T-helper 2 cell treated with Interferon-gamma antibody and Interleukin-4, amounts not matched to agents 5 μg/mL and 100 μg/mL, for 36 hours (primary cell): ENCODE data around the gene SLC1A2.

ENCODE experiments used
- DNase-seq: peaks from one replicate; pipeline ENCODE4 v3.0.0; 2021; ENCODE audit warnings: low spot score
- H3K27ac Mint-ChIP-seq: one replicate; pipeline ENCODE4 v1.8.0; 2021; ENCODE audit warnings: mild to moderate bottlenecking, mixed read lengths
- H3K27me3 Mint-ChIP-seq: one replicate; pipeline ENCODE4 v1.8.0; 2021; ENCODE audit warnings: low read depth, mixed read lengths
- H3K36me3 Mint-ChIP-seq: one replicate; pipeline ENCODE4 v1.8.0; 2021; ENCODE audit warnings: low read depth, mixed read lengths
- H3K4me1 Mint-ChIP-seq: one replicate; pipeline ENCODE4 v1.8.0; 2021; ENCODE audit warnings: low read depth, mixed read lengths
- H3K4me3 Mint-ChIP-seq: one replicate; pipeline ENCODE4 v1.8.0; 2022; ENCODE audit warnings: mild to moderate bottlenecking, moderate library complexity, mixed read lengths
- H3K9me3 Mint-ChIP-seq: one replicate; pipeline ENCODE4 v1.8.0; 2021; ENCODE audit warnings: mixed read lengths

Gene SLC1A2

GRCh38 chr11:35238882-35239281 lies 180.5 kb downstream of the SLC1A2 start:
- no peak overlapping the region for H3K4me3 Mint-ChIP-seq
- H3K9me3 Mint-ChIP-seq: peaks cover 17% of the 10 kb centered on the region
- H3K36me3 Mint-ChIP-seq: peaks cover 16% of the 10 kb centered on the region
- peaks cover 71% of the 10 kb centered on the region for H3K4me1 Mint-ChIP-seq
- H3K27me3 Mint-ChIP-seq: peaks cover 25% of the 10 kb centered on the region
- DNase-seq: no peak
- H3K27ac Mint-ChIP-seq: no peak overlapping the region

GRCh38 chr11:35237860-35238715 lies 181.3 kb downstream of the SLC1A2 start:
- Mint-ChIP-seq H3K27ac (no peak overlapping the region), H3K4me3 (no peak overlapping the region), H3K27me3 (peaks cover 25% of the 10 kb centered on the region), H3K4me1 (peaks cover 74% of the 10 kb centered on the region), H3K36me3 (peaks cover 21% of the 10 kb centered on the region), H3K9me3 (peaks cover 19% of the 10 kb centered on the region)
- peak; percentile 36 for DNase-seq

GRCh38 chr11:35237351-35237750 lies 182.0 kb downstream of the SLC1A2 start:
- Mint-ChIP-seq H3K27me3 (peaks cover 23% of the 10 kb centered on the region), H3K27ac (no peak overlapping the region), H3K36me3 (peaks cover 27% of the 10 kb centered on the region), H3K9me3 (peaks cover 20% of the 10 kb centered on the region), H3K4me3 (no peak overlapping the region), H3K4me1 (peaks cover 70% of the 10 kb centered on the region)
- no peak for DNase-seq

GRCh38 chr11:35236667-35237003 lies 182.7 kb downstream of the SLC1A2 start:
- Mint-ChIP-seq H3K4me3 (peak overlapping the region; percentile 44), H3K27ac (peak overlapping the region; percentile 56), H3K4me1 (peaks cover 66% of the 10 kb centered on the region), H3K27me3 (peaks cover 19% of the 10 kb centered on the region), H3K9me3 (peaks cover 20% of the 10 kb centered on the region), H3K36me3 (peaks cover 34% of the 10 kb centered on the region)
- no peak for DNase-seq

GRCh38 chr11:35235936-35236666 lies 183.3 kb downstream of the SLC1A2 start:
- peak overlapping the region; percentile 44 for H3K4me3 Mint-ChIP-seq
- H3K27ac Mint-ChIP-seq: peak overlapping the region; percentile 56
- peaks cover 62% of the 10 kb centered on the region for H3K4me1 Mint-ChIP-seq
- peak; percentile 54 for DNase-seq
- H3K9me3 Mint-ChIP-seq: peaks cover 20% of the 10 kb centered on the region
- peaks cover 16% of the 10 kb centered on the region for H3K27me3 Mint-ChIP-seq
- peaks cover 39% of the 10 kb centered on the region for H3K36me3 Mint-ChIP-seq

GRCh38 chr11:35235498-35235897 lies 183.9 kb downstream of the SLC1A2 start:
- DNase-seq: no peak
- H3K27ac Mint-ChIP-seq: peak overlapping the region; percentile 56
- H3K27me3 Mint-ChIP-seq: peaks cover 11% of the 10 kb centered on the region
- H3K4me3 Mint-ChIP-seq: peak overlapping the region; percentile 44
- peaks cover 45% of the 10 kb centered on the region for H3K36me3 Mint-ChIP-seq
- H3K9me3 Mint-ChIP-seq: peaks cover 20% of the 10 kb centered on the region
- H3K4me1 Mint-ChIP-seq: peaks cover 60% of the 10 kb centered on the region

- H3K27ac Mint-ChIP-seq: peak overlapping the region; percentile 56
These were observed 184.2 kb downstream of the SLC1A2 start for GRCh38 chr11:35235157-35235468.

GRCh38 chr11:35234460-35235156 lies 184.8 kb downstream of the SLC1A2 start:
- Mint-ChIP-seq H3K4me3 (no peak overlapping the region), H3K4me1 (peaks cover 59% of the 10 kb centered on the region), H3K27ac (peak overlapping the region; percentile 11), H3K36me3 (peaks cover 54% of the 10 kb centered on the region), H3K9me3 (peaks cover 20% of the 10 kb centered on the region), H3K27me3 (peaks cover 6% of the 10 kb centered on the region)
- DNase-seq: no peak

More at GRCh38 chr11:35235157-35235468, 184.2 kb downstream of the SLC1A2 start:
- peaks cover 49% of the 10 kb centered on the region for H3K36me3 Mint-ChIP-seq
- H3K27me3 Mint-ChIP-seq: peaks cover 9% of the 10 kb centered on the region
- H3K4me3 Mint-ChIP-seq: peak overlapping the region; percentile 44
- peaks cover 60% of the 10 kb centered on the region for H3K4me1 Mint-ChIP-seq
- H3K9me3 Mint-ChIP-seq: peaks cover 20% of the 10 kb centered on the region
- DNase-seq: no peak

GRCh38 chr11:35233518-35233917 lies 185.8 kb downstream of the SLC1A2 start:
- Mint-ChIP-seq H3K36me3 (peaks cover 64% of the 10 kb centered on the region), H3K4me1 (peaks cover 52% of the 10 kb centered on the region), H3K27me3 (no peaks in the 10 kb centered on the region), H3K9me3 (peaks cover 20% of the 10 kb centered on the region), H3K4me3 (no peak overlapping the region), H3K27ac (peak overlapping the region; percentile 23)
- DNase-seq: no peak

- Mint-ChIP-seq H3K4me3 (no peak overlapping the region), H3K4me1 (peaks cover 47% of the 10 kb centered on the region), H3K27ac (no peak overlapping the region), H3K27me3 (no peaks in the 10 kb centered on the region), H3K36me3 (peaks cover 69% of the 10 kb centered on the region), H3K9me3 (peaks cover 20% of the 10 kb centered on the region)
- DNase-seq: no peak
These were observed 186.4 kb downstream of the SLC1A2 start for GRCh38 chr11:35232891-35233330.

GRCh38 chr11:35231076-35231860 lies 188.1 kb downstream of the SLC1A2 start:
- Mint-ChIP-seq H3K36me3 (peaks cover 78% of the 10 kb centered on the region), H3K27ac (no peak overlapping the region), H3K27me3 (no peaks in the 10 kb centered on the region), H3K9me3 (peaks cover 20% of the 10 kb centered on the region), H3K4me1 (peaks cover 32% of the 10 kb centered on the region), H3K4me3 (no peak overlapping the region)
- DNase-seq: no peak

GRCh38 chr11:35230388-35230787 lies 189.0 kb downstream of the SLC1A2 start:
- no peaks in the 10 kb centered on the region for H3K27me3 Mint-ChIP-seq
- no peak for DNase-seq
- H3K36me3 Mint-ChIP-seq: peaks cover 82% of the 10 kb centered on the region
- H3K4me1 Mint-ChIP-seq: peaks cover 23% of the 10 kb centered on the region
- peaks cover 20% of the 10 kb centered on the region for H3K9me3 Mint-ChIP-seq
- no peak overlapping the region for H3K4me3 Mint-ChIP-seq
- H3K27ac Mint-ChIP-seq: no peak overlapping the region

GRCh38 chr11:35228328-35228725 lies 191.0 kb downstream of the SLC1A2 start:
- Mint-ChIP-seq H3K4me1 (peaks cover 8% of the 10 kb centered on the region), H3K4me3 (no peak overlapping the region), H3K9me3 (peaks cover 3% of the 10 kb centered on the region), H3K27ac (no peak overlapping the region), H3K27me3 (no peaks in the 10 kb centered on the region), H3K36me3 (peaks cover 86% of the 10 kb centered on the region)
- no peak for DNase-seq
